Fibroblast of lung (primary cell): ENCODE measurements around the gene CCL19. TPM values are rescaled to one million over a fixed set of nuclear protein-coding genes. Genes with fewer than 3 reads are reported as not detected.

Source experiments
- DNase-seq, 2 donors: peaks; one replicate each; pipeline versions ENCODE4 v3.0.0 to v3.0.0-alpha.2; 2010; ENCODE audit warnings: low read depth in 2 of 2
- H2AFZ ChIP-seq: 2 replicates; pipeline ENCODE4 v1.5.1; 2012; ENCODE audit warnings: low read length, control low read depth, inconsistent platforms
- H3K27ac ChIP-seq: 2 replicates; pipeline ENCODE4 v1.5.1; 2011; ENCODE audit warnings: low read length, control low read depth; ENCODE audit not compliant: insufficient read depth
- H3K27me3 ChIP-seq: 2 replicates; pipeline ENCODE4 v1.5.1; 2011; ENCODE audit warnings: mild to moderate bottlenecking, low read length; ENCODE audit not compliant: control insufficient read depth, insufficient read depth
- H3K36me3 ChIP-seq: 2 replicates; pipeline ENCODE4 v1.5.1; 2011; ENCODE audit warnings: low read length; ENCODE audit not compliant: control insufficient read depth, insufficient read depth
- H3K4me1 ChIP-seq: 2 replicates; pipeline ENCODE4 v1.5.1; 2011; ENCODE audit warnings: low read length; ENCODE audit not compliant: control insufficient read depth, insufficient read depth; ENCODE audit errors: extremely low read depth
- H3K4me2 ChIP-seq: 2 replicates; pipeline ENCODE4 v1.5.1; 2011; ENCODE audit warnings: low read length, control low read depth; ENCODE audit not compliant: insufficient read depth; ENCODE audit errors: extremely low read depth
- H3K4me3 ChIP-seq, 4 experiments: fragments of 200-600 bp in 1 of 4; sonication (generic) in 1 of 4; replicated peaks in 1 of 4; 2 replicates each; pipeline ENCODE4 v1.5.1; 2011 to 2016; ENCODE audit warnings: low read length in 4 of 4, low read depth in 3 of 4, mild to moderate bottlenecking in 3 of 4, control low read depth in 2 of 4, inconsistent platforms in 1 of 4, mixed read lengths in 1 of 4; ENCODE audit not compliant: insufficient read depth in 1 of 4; ENCODE audit errors: control extremely low read depth in 1 of 4
- H3K79me2 ChIP-seq: 2 replicates; pipeline ENCODE4 v1.5.1; 2012; ENCODE audit warnings: mild to moderate bottlenecking, low read length, inconsistent platforms; ENCODE audit not compliant: control insufficient read depth, insufficient read depth
- H3K9ac ChIP-seq: 2 replicates; pipeline ENCODE4 v1.5.1; 2011; ENCODE audit warnings: mild to moderate bottlenecking, low read length, control low read depth; ENCODE audit not compliant: insufficient read depth
- H3K9me3 ChIP-seq: 2 replicates; pipeline ENCODE4 v1.5.1; 2012; ENCODE audit warnings: low read depth, low read length; ENCODE audit not compliant: control insufficient read depth, insufficient read depth
- H4K20me1 ChIP-seq: 2 replicates; pipeline ENCODE4 v1.5.1; 2011; ENCODE audit warnings: low read length; ENCODE audit not compliant: control insufficient read depth, insufficient read depth; ENCODE audit errors: extremely low read depth
- EZH2 ChIP-seq: IDR thresholded peaks from 2 replicates; pipeline ENCODE4 v1.5.1; 2012; ENCODE audit warnings: low read length, control low read depth, mild to moderate bottlenecking; ENCODE audit errors: missing control alignments
- polyA plus RNA-seq, 2 donors: library from polyadenylated mRNA; depleted of rRNA in 1 of 2; stranded (reverse) in 1 of 2; unstranded in 1 of 2; fragments of >200 nt; gene quantifications; 2 replicates each; pipeline ENCODE4 v1.2.1, GENCODE V29; 2011 to 2012; ENCODE audit warnings: missing spikeins in 1 of 2
- total RNA-seq: library from RNA; depleted of rRNA; stranded (reverse); fragments of >200 nt; gene quantifications from 2 replicates; pipeline ENCODE4 v1.2.1, GENCODE V29; 2014
- TF ChIP-seq, protein P1 (sequence below), 2 donors: IDR thresholded peaks in 1 of 2; conservative IDR thresholded peaks in 1 of 2; 1 replicate in 1 of 2; 2 replicates in 1 of 2; pipeline ENCODE4 v1.5.1; 2011 to 2012; ENCODE audit warnings: low read length in 2 of 2, control low read depth in 1 of 2, inconsistent platforms in 1 of 2, low read depth in 1 of 2, mild to moderate bottlenecking in 1 of 2

CCL19 gene
- total and polyA plus RNA-seq, 2 donors (not counting 1 experiment from before 2014, with no cell fraction given), result not detected

DNA sequence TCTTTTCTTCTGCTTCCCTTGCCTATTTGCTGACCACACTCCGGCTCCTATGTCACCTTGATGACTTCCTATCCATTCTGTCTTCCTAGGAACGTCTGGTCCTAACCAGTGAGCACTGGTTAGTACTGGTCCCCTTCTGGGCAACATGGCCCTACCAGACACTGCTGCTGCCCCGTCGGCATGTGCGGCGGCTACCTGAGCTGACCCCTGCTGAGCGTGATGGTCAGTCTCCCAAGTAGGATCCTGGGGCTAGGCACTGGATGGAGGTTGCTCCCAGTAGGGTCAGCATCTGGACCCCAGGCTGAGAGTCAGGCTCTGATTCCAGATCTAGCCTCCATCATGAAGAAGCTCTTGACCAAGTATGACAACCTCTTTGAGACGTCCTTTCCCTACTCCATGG, 42.4 kb downstream of the CCL19 start:
- no peak overlapping the region for H2AFZ ChIP-seq
- TF ChIP-seq EZH2, result no peak
- TF ChIP-seq, protein P1, sequence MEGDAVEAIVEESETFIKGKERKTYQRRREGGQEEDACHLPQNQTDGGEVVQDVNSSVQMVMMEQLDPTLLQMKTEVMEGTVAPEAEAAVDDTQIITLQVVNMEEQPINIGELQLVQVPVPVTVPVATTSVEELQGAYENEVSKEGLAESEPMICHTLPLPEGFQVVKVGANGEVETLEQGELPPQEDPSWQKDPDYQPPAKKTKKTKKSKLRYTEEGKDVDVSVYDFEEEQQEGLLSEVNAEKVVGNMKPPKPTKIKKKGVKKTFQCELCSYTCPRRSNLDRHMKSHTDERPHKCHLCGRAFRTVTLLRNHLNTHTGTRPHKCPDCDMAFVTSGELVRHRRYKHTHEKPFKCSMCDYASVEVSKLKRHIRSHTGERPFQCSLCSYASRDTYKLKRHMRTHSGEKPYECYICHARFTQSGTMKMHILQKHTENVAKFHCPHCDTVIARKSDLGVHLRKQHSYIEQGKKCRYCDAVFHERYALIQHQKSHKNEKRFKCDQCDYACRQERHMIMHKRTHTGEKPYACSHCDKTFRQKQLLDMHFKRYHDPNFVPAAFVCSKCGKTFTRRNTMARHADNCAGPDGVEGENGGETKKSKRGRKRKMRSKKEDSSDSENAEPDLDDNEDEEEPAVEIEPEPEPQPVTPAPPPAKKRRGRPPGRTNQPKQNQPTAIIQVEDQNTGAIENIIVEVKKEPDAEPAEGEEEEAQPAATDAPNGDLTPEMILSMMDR (conservative IDR thresholded peaks at IDR 0.05 in 1 of 2, IDR thresholded peaks at IDR 0.05 in 1 of 2; ENCODE audit: low read depth in 1 of 2, low read length in 2 of 2), result no peak
- H3K4me1 ChIP-seq, result peaks cover 30% of the 10 kb centered on the region
- H3K9ac ChIP-seq, result no peak overlapping the region
- H3K9me3 ChIP-seq, result no peaks in the 10 kb centered on the region
- H3K4me2 ChIP-seq, result no peak overlapping the region
- H3K36me3 ChIP-seq, result peaks cover 6% of the 10 kb centered on the region
- H3K27me3 ChIP-seq, result no peaks in the 10 kb centered on the region
- no peak overlapping the region for H3K27ac ChIP-seq
- H3K4me3 ChIP-seq, result no peak overlapping the region
- peaks cover 10% of the 10 kb centered on the region for H3K79me2 ChIP-seq
- no peak for DNase-seq
- H4K20me1 ChIP-seq, result no peaks in the 10 kb centered on the region

- H3K27me3 ChIP-seq, result no peaks in the 10 kb centered on the region
- peaks cover 10% of the 10 kb centered on the region for H3K79me2 ChIP-seq
- H3K4me3 ChIP-seq, result peak overlapping the region; percentile 73 to 89 (median 82)
- H3K27ac ChIP-seq, result no peak overlapping the region
- DNase-seq, result no peak
- no peaks in the 10 kb centered on the region for H3K9me3 ChIP-seq
- peaks cover 23% of the 10 kb centered on the region for H3K4me1 ChIP-seq
- H3K9ac ChIP-seq, result no peak overlapping the region
- H3K4me2 ChIP-seq, result peak overlapping the region; percentile 99
- H2AFZ ChIP-seq, result no peak overlapping the region
- H3K36me3 ChIP-seq, result peaks cover 6% of the 10 kb centered on the region
- no peak for TF ChIP-seq EZH2
- TF ChIP-seq, protein P1 (conservative IDR thresholded peaks at IDR 0.05 in 1 of 2, IDR thresholded peaks at IDR 0.05 in 1 of 2; ENCODE audit: low read depth in 1 of 2, low read length in 2 of 2), result no peak
- H4K20me1 ChIP-seq, result no peaks in the 10 kb centered on the region
Observed at GRCh38 chr9:34647651-34648050, 43.4 kb downstream of the CCL19 start.

- Histone ChIP-seq H3K27me3 (no peaks in the 10 kb centered on the region), H3K4me3 (peak overlapping the region; percentile 73 to 89 (median 82)), H3K4me2 (peak overlapping the region; percentile 99), H3K27ac (peak overlapping the region; percentile 67), H4K20me1 (no peaks in the 10 kb centered on the region), H3K9ac (peak overlapping the region; percentile 79), H3K79me2 (peaks cover 10% of the 10 kb centered on the region), H2AFZ (peak overlapping the region; percentile 99), H3K4me1 (peaks cover 18% of the 10 kb centered on the region), H3K9me3 (no peaks in the 10 kb centered on the region), H3K36me3 (peaks cover 6% of the 10 kb centered on the region)
- no peak for TF ChIP-seq EZH2
- TF ChIP-seq, protein P1 (conservative IDR thresholded peaks at IDR 0.05 in 1 of 2, IDR thresholded peaks at IDR 0.05 in 1 of 2; ENCODE audit: low read depth in 1 of 2, low read length in 2 of 2), result no peak
- DNase-seq, result no peak
Observed at GRCh38 chr9:34647084-34647403, 44.0 kb downstream of the CCL19 start.
